IMR-90 (cell line): Measurements from ENCODE around the gene RPP21. TPM values are rescaled to one million over a fixed set of nuclear protein-coding genes. Genes with fewer than 3 reads are reported as not detected.

Source experiments
- ATAC-seq: fragments of 200-7000 bp; cut with Tn5 transposase; 2 replicates; pipeline ENCODE4 v1.9.1; 2020; ENCODE audit warnings: low read depth, mild to moderate bottlenecking, moderate library complexity
- BruUV-seq: library from RNA; stranded (reverse); fragments of 400-500 nt; replicated peaks from 2 replicates; lab custom pipeline; 2021; lab: Mats Ljungman, UMichigan
- CTCF ChIA-PET: fragments of 300-600 bp; formaldehyde crosslinking; extraction: SDS; loops from one replicate; lab custom pipeline; 2021; ENCODE audit warnings: antibody characterized with exemption; lab: Yijun Ruan, JAX
- POLR2A ChIA-PET: fragments of 300-600 bp; sonication (Branson Sonifier 250); formaldehyde crosslinking; loops from one replicate; lab custom pipeline; 2022; ENCODE audit warnings: antibody characterized with exemption; ENCODE audit not compliant: unreplicated experiment; lab: Charles Lee
- DNase-seq: peaks from one replicate; pipeline ENCODE4 v3.0.0; 2013
- H2AFZ ChIP-seq: replicated peaks from 2 replicates; pipeline ENCODE3; 2013; ENCODE audit warnings: low read length, mild to moderate bottlenecking; ENCODE audit not compliant: poor library complexity
- H2AK5ac ChIP-seq: 2 replicates; pipeline ENCODE4 v1.6.1; 2013; ENCODE audit warnings: low read depth, low read length, inconsistent platforms
- H2AK9ac ChIP-seq: replicated peaks from 2 replicates; pipeline ENCODE3; 2013; ENCODE audit warnings: mild to moderate bottlenecking, low read depth, low read length, moderate library complexity; ENCODE audit not compliant: poor library complexity
- H2BK120ac ChIP-seq: 2 replicates; pipeline ENCODE4 v1.6.1; 2013; ENCODE audit warnings: low read depth, low read length, inconsistent platforms
- H2BK15ac ChIP-seq: 3 replicates; pipeline ENCODE4 v1.6.1; 2013; ENCODE audit warnings: low read depth, low read length, inconsistent platforms
- H2BK20ac ChIP-seq: 2 replicates; pipeline ENCODE4 v1.6.1; 2013; ENCODE audit warnings: low read depth, mild to moderate bottlenecking, inconsistent platforms, low read length, moderate library complexity
- H2BK5ac ChIP-seq: 2 replicates; pipeline ENCODE4 v1.6.1; 2013; ENCODE audit warnings: mild to moderate bottlenecking, low read depth, low read length, inconsistent platforms; ENCODE audit not compliant: poor library complexity, severe bottlenecking
- H3K14ac ChIP-seq: replicated peaks from 2 replicates; pipeline ENCODE4 v1.6.1; 2013; ENCODE audit warnings: low read depth, low read length, inconsistent platforms
- H3K18ac ChIP-seq: 2 replicates; pipeline ENCODE4 v1.6.1; 2013; ENCODE audit warnings: low read depth, low read length, control low read depth
- H3K23ac ChIP-seq: 2 replicates; pipeline ENCODE4 v1.6.1; 2013; ENCODE audit warnings: low read depth, low read length, inconsistent platforms
- H3K27ac ChIP-seq: 2 replicates; pipeline ENCODE4 v1.5.1; 2013; ENCODE audit warnings: mild to moderate bottlenecking, control low read depth, low read length; ENCODE audit not compliant: insufficient read depth
- H3K27me3 ChIP-seq: 2 replicates; pipeline ENCODE4 v1.6.1; 2013; ENCODE audit warnings: low read length; ENCODE audit not compliant: control insufficient read depth, insufficient read depth
- H3K36me3 ChIP-seq: 2 replicates; pipeline ENCODE4 v1.6.1; 2013; ENCODE audit warnings: low read length, mixed read lengths; ENCODE audit not compliant: control insufficient read depth, insufficient read depth
- H3K4ac ChIP-seq: 2 replicates; pipeline ENCODE4 v1.6.1; 2013; ENCODE audit warnings: low read depth, low read length, inconsistent platforms
- H3K4me1 ChIP-seq: 2 replicates; pipeline ENCODE4 v1.6.1; 2013; ENCODE audit warnings: low read length, mixed read lengths; ENCODE audit not compliant: control insufficient read depth, insufficient read depth
- H3K4me2 ChIP-seq: 2 replicates; pipeline ENCODE4 v1.6.1; 2013; ENCODE audit warnings: low read depth, mild to moderate bottlenecking, control low read depth, low read length, moderate library complexity
- H3K4me3 ChIP-seq: 2 replicates; pipeline ENCODE4 v1.5.1; 2013; ENCODE audit warnings: low read depth, mild to moderate bottlenecking, control low read depth, low read length, moderate library complexity; ENCODE audit not compliant: insufficient read depth
- H3K56ac ChIP-seq: 2 replicates; pipeline ENCODE4 v1.6.1; 2013; ENCODE audit warnings: low read length, inconsistent platforms; ENCODE audit not compliant: insufficient read depth; ENCODE audit errors: extremely low read depth
- H3K79me1 ChIP-seq, 2 experiments: 2 replicates each; pipeline ENCODE4 v1.6.1; 2013; ENCODE audit warnings: low read length in 2 of 2, inconsistent platforms in 1 of 2, low read depth in 1 of 2
- H3K9ac ChIP-seq: 2 replicates; pipeline ENCODE4 v1.6.1; 2013; ENCODE audit warnings: low read depth, low read length, control low read depth
- H3K9me1 ChIP-seq: 2 replicates; pipeline ENCODE4 v1.6.1; 2013; ENCODE audit warnings: low read length, inconsistent platforms; ENCODE audit not compliant: insufficient read depth
- H3K9me3 ChIP-seq: 2 replicates; pipeline ENCODE4 v1.6.1; 2013; ENCODE audit warnings: low read length; ENCODE audit not compliant: control insufficient read depth, insufficient read depth
- H4K20me1 ChIP-seq: 2 replicates; pipeline ENCODE4 v1.6.1; 2013; ENCODE audit warnings: low read length, inconsistent platforms; ENCODE audit not compliant: insufficient read depth
- H4K5ac ChIP-seq: 2 replicates; pipeline ENCODE4 v1.6.1; 2013; ENCODE audit warnings: mild to moderate bottlenecking, low read depth, low read length, control low read depth
- H4K8ac ChIP-seq, 2 experiments: 2 replicates each; pipeline ENCODE4 v1.6.1; 2013; ENCODE audit warnings: low read depth in 2 of 2, low read length in 2 of 2, control low read depth in 1 of 2, inconsistent platforms in 1 of 2
- H4K91ac ChIP-seq: 2 replicates; pipeline ENCODE4 v1.6.1; 2013; ENCODE audit warnings: low read depth, low read length, inconsistent platforms; ENCODE audit not compliant: insufficient read depth
- BHLHE40 ChIP-seq: fragments of 150-350 bp; IDR thresholded peaks from 2 replicates; pipeline ENCODE4 v1.6.1; 2016; ENCODE audit warnings: mild to moderate bottlenecking, low read depth, low read length
- CEBPB ChIP-seq: IDR thresholded peaks from 2 replicates; pipeline ENCODE4 v1.6.1; 2012; ENCODE audit warnings: low read depth, low read length, improper control_type of control experiment
- CHD1 ChIP-seq: IDR thresholded peaks from 2 replicates; pipeline ENCODE4 v1.6.1; 2012; ENCODE audit warnings: low read depth, low read length, improper control_type of control experiment
- FOS ChIP-seq: fragments of 150-350 bp; IDR thresholded peaks from 2 replicates; pipeline ENCODE4 v1.6.1; 2016; ENCODE audit warnings: low read depth, low read length
- MAFK ChIP-seq: IDR thresholded peaks from 2 replicates; pipeline ENCODE4 v1.6.1; 2012; ENCODE audit warnings: low read depth, low read length, improper control_type of control experiment
- MAZ ChIP-seq: IDR thresholded peaks from 2 replicates; pipeline ENCODE4 v1.6.1; 2012; ENCODE audit warnings: low read depth, mild to moderate bottlenecking, low read length, improper control_type of control experiment, moderate library complexity, borderline replicate concordance
- MXI1 ChIP-seq: IDR thresholded peaks from 2 replicates; pipeline ENCODE4 v1.6.1; 2012; ENCODE audit warnings: low read depth, mild to moderate bottlenecking, low read length, moderate library complexity, borderline replicate concordance
- NFE2L2 ChIP-seq: fragments of 150-350 bp; IDR thresholded peaks from 2 replicates; pipeline ENCODE4 v1.6.1; 2016; ENCODE audit warnings: low read depth, mild to moderate bottlenecking, low read length
- POLR2A ChIP-seq: IDR thresholded peaks from 2 replicates; pipeline ENCODE4 v1.6.1; 2012; ENCODE audit warnings: mild to moderate bottlenecking, low read depth, low read length
- RFX5 ChIP-seq: IDR thresholded peaks from 2 replicates; pipeline ENCODE4 v1.8.0; 2012; ENCODE audit warnings: low read depth, mild to moderate bottlenecking, low read length, moderate library complexity
- SMC3 ChIP-seq: fragments of 150-350 bp; IDR thresholded peaks from 2 replicates; pipeline ENCODE4 v1.6.1; 2016; ENCODE audit warnings: low read depth, mild to moderate bottlenecking, antibody characterized with exemption, low read length, moderate library complexity
- WGBS, 2 experiments: methylation state at CpG; one replicate each; pipeline versions ENCODE4 v1.1.5 to v1.1.7; 2013; ENCODE audit warnings: missing lambda C conversion rate in 2 of 2; ENCODE audit not compliant: insufficient read length in 1 of 2; ENCODE audit errors: extremely low coverage in 2 of 2; 5-methylcytosine and 5-hydroxymethylcytosine counted together
- dilution Hi-C: fragments of 300-500 bp; cut with HindIII; formaldehyde crosslinking; loops from one replicate; pipeline ENCODE4 v1.14.3; 2018; ENCODE audit warnings: low sequenced_read_pairs; ENCODE audit not compliant: unreplicated experiment
- in situ Hi-C: fragments of 300-500 bp; cut with MboI; formaldehyde crosslinking; loops from 3 replicates; pipeline ENCODE4 v1.14.3; 2019; ENCODE audit warnings: low sequenced_read_pairs, inconsistent platforms, mixed read lengths
- intact Hi-C: fragments of 100-400 bp; cut with micrococcal nuclease; formaldehyde crosslinking; loops from 2 replicates; pipeline ENCODE4 v1.10.0; 2022
- polyA plus RNA-seq, 3 experiments: library from polyadenylated mRNA; depleted of rRNA; stranded (reverse); fragments of >200 nt; gene quantifications; 2 replicates each; pipeline ENCODE4 v1.2.3, GENCODE V29; 2012; ENCODE audit warnings: low replicate concordance in 1 of 3
- total RNA-seq: library from RNA; depleted of rRNA; stranded (reverse); fragments of >200 nt; gene quantifications from 2 replicates; pipeline ENCODE4 v1.2.3, GENCODE V29; 2012
- TF ChIP-seq, protein P1 (sequence below): fragments of 150-350 bp; IDR thresholded peaks from 2 replicates; pipeline ENCODE4 v1.6.1; 2017; ENCODE audit warnings: mild to moderate bottlenecking, antibody characterized with exemption, low read length, low read depth
- TF ChIP-seq, protein P2 (sequence below): conservative IDR thresholded peaks from 2 replicates; pipeline ENCODE4 v1.5.1; 2012; ENCODE audit warnings: mild to moderate bottlenecking, low read depth, low read length, improper control_type of control experiment

The RPP21 gene
- total and polyA plus RNA-seq, 2 of the 4 experiments (the other 2 are of a cell fraction) = 28.9 to 79.1 TPM

DNA sequence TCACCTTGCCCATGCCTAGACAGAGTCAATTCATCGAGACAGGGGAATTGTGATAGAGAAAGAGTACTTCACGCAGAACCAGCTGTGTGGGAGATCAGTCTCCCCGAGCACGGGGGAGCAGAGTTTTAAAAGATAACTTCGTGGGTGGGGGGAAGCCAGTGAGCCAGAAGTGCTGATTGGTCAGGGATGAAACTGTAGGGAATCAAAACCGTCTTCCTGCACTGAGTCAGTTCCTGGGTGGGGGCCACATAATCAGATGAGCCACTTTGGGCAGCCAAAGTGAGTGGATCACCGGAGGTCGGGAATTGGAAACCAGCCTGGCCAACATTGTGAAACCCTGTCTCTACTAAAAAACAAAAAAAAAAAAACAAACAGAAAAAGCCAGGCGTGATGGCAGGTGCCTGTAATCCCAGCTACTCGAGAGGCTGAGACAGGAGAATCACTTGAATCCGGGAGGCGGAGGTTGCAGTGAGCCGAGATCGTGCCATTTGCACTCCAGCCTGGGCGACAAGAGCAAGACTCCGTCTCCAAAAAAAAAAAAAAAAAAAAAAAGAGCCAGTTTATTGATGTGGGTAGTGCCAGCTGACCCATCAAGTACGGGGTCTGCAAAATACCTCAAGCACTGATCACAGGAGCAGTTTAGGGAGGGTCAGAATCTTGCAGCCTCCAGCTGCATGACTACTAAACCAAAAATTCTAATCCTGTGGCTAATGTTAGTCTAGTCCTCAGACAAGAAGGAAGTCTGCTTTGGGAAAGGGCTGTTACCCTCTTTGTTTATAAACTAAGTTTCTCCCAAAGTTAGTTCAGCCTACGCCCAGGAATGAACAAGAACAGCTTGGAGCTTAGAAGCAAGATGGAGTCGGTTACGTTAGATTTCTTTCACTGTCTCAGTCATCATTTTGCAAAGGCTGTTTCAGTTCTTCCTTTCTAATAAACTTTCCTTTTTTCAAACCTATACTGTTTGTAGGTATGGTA, 22.1 kb upstream of the RPP21 start (continued):
- TF ChIP-seq MAZ = no peak
- TF ChIP-seq FOS = no peak
- TF ChIP-seq BHLHE40 = no peak
- TF ChIP-seq NFE2L2 = no peak

DNA sequence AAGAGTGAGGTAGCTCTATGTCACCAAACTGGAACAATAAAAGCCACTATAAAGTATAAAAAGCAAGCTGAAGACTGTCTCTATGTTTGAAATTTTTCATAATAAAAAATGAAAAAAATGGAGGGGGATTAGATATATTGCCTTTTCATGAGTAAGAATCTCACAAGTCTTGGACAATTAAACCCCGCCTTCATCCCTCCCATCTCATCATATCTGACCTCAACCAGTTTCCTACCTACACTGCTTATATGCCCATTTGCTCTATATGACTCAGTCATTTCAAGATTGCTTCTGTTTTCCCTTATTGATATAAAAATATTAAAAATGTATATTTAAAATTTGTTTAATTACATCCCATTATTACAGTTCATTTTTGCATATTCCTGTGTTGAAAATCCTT, 21.1 kb upstream of the RPP21 start:
- no peak overlapping the region for H3K9ac ChIP-seq
- no peak overlapping the region for H4K91ac ChIP-seq
- CTCF ChIA-PET = interaction anchor here (2.5 kb wide), 1 partner anchor 105 kb away, joined by 9 read pairs; no protein-coding TSS in a partner anchor
- dilution Hi-C loops (no loop called here), intact Hi-C loops (no loop called here), in situ Hi-C loops (no loop called here)
- no peak overlapping the region for H2AFZ ChIP-seq
- H3K4me2 ChIP-seq = no peak overlapping the region
- H3K4ac ChIP-seq = no peak overlapping the region
- no peaks in the 10 kb centered on the region for H3K27me3 ChIP-seq
- H2BK20ac ChIP-seq = no peak overlapping the region
- no peak overlapping the region for H3K18ac ChIP-seq
- no peak overlapping the region for H4K5ac ChIP-seq
- H2AK9ac ChIP-seq = no peak overlapping the region
- no CpG with 5 or more reads among the region's 1 CpG for WGBS, 2 experiments
- no peak overlapping the region for H2BK15ac ChIP-seq
- ATAC-seq = no peak
- no peak overlapping the region for H3K14ac ChIP-seq
- peaks cover 28% of the 10 kb centered on the region for H4K20me1 ChIP-seq
- no peak overlapping the region for H3K23ac ChIP-seq
- no peak overlapping the region for H3K4me3 ChIP-seq
- peaks cover 7% of the 10 kb centered on the region for H3K9me1 ChIP-seq
- DNase-seq = no peak
- no peak overlapping the region for H2BK120ac ChIP-seq
- H3K56ac ChIP-seq = no peak overlapping the region
- H2BK5ac ChIP-seq = no peak overlapping the region
- no peak overlapping the region for H3K27ac ChIP-seq
- H3K9me3 ChIP-seq = 0 out of 2 replicates have a peak, but pooled peaks cover 2% of the 10 kb centered on the region
- no TSS peak for BruUV-seq
- POLR2A ChIA-PET = no interaction called here
- H2AK5ac ChIP-seq = no peak overlapping the region
- peaks cover 5% of the 10 kb centered on the region; the same call in 1 of the 2 replicates for H3K4me1 ChIP-seq
- H3K79me1 ChIP-seq = peaks cover 22 to 51% of the 10 kb centered on the region in 2 experiments
- no peak overlapping the region for H4K8ac ChIP-seq
- peaks cover 3% of the 10 kb centered on the region; the same call in 1 of the 2 replicates for H3K36me3 ChIP-seq
- TF ChIP-seq RFX5 = no peak
- TF ChIP-seq MAZ = no peak
- TF ChIP-seq, protein P1, sequence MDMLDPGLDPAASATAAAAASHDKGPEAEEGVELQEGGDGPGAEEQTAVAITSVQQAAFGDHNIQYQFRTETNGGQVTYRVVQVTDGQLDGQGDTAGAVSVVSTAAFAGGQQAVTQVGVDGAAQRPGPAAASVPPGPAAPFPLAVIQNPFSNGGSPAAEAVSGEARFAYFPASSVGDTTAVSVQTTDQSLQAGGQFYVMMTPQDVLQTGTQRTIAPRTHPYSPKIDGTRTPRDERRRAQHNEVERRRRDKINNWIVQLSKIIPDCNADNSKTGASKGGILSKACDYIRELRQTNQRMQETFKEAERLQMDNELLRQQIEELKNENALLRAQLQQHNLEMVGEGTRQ = no peak
- TF ChIP-seq, protein P2, sequence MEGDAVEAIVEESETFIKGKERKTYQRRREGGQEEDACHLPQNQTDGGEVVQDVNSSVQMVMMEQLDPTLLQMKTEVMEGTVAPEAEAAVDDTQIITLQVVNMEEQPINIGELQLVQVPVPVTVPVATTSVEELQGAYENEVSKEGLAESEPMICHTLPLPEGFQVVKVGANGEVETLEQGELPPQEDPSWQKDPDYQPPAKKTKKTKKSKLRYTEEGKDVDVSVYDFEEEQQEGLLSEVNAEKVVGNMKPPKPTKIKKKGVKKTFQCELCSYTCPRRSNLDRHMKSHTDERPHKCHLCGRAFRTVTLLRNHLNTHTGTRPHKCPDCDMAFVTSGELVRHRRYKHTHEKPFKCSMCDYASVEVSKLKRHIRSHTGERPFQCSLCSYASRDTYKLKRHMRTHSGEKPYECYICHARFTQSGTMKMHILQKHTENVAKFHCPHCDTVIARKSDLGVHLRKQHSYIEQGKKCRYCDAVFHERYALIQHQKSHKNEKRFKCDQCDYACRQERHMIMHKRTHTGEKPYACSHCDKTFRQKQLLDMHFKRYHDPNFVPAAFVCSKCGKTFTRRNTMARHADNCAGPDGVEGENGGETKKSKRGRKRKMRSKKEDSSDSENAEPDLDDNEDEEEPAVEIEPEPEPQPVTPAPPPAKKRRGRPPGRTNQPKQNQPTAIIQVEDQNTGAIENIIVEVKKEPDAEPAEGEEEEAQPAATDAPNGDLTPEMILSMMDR = no peak
- no peak for TF ChIP-seq POLR2A
- TF ChIP-seq CEBPB = no peak
- TF ChIP-seq MAFK = no peak
- TF ChIP-seq FOS = no peak
- no peak for TF ChIP-seq CHD1
- TF ChIP-seq BHLHE40 = no peak
- TF ChIP-seq SMC3 = no peak
- no peak for TF ChIP-seq MXI1
